Stimulated activated CD8-positive, alpha-beta memory T cell treated with anti-CD3 and anti-CD28 coated beads, Interleukin-15, amount 100 ng/mL, for 24 hours (primary cell): Measurements from ENCODE around the gene CDC42BPG.

Experiments
- DNase-seq: peaks from one replicate; pipeline ENCODE4 v3.0.0-alpha.2; 2020; ENCODE audit warnings: low read depth

CDC42BPG gene

GRCh38 chr11:64878494-64879243 lies 34.2 kb upstream of the CDC42BPG start, which contains the start of gene EHD1:
Gene EHD1, minus strand, starts transcription at chr11:64878621. Its CDS starts 157 bp downstream, at chr11:64878464.
- DNase-seq: peak; percentile 99

GRCh38 chr11:64878223-64878493 lies 33.7 kb upstream of the CDC42BPG start:
- no peak for DNase-seq

- DNase-seq: no peak
Observed at GRCh38 chr11:64877390-64878222, 33.2 kb upstream of the CDC42BPG start.

- DNase-seq: no peak
Observed at GRCh38 chr11:64876835-64877341, 32.4 kb upstream of the CDC42BPG start.

GRCh38 chr11:64876229-64876750 lies 31.8 kb upstream of the CDC42BPG start:
- no peak for DNase-seq

- no peak for DNase-seq
Observed at GRCh38 chr11:64875369-64876228, 31.1 kb upstream of the CDC42BPG start.

- DNase-seq: no peak
Observed at GRCh38 chr11:64874308-64875240, 30.1 kb upstream of the CDC42BPG start.

GRCh38 chr11:64872790-64873488 lies 28.5 kb upstream of the CDC42BPG start:
- DNase-seq: no peak

- DNase-seq: no peak
Observed at GRCh38 chr11:64871492-64871891, 27.0 kb upstream of the CDC42BPG start.

GRCh38 chr11:64870893-64871466 lies 26.5 kb upstream of the CDC42BPG start:
- DNase-seq: no peak

- DNase-seq: no peak
Observed at GRCh38 chr11:64870176-64870892, 25.9 kb upstream of the CDC42BPG start.

- DNase-seq: no peak
Observed at GRCh38 chr11:64869571-64870175, 25.2 kb upstream of the CDC42BPG start.

GRCh38 chr11:64868904-64869570 lies 24.6 kb upstream of the CDC42BPG start:
- DNase-seq: no peak

GRCh38 chr11:64867748-64868462 lies 23.5 kb upstream of the CDC42BPG start:
- DNase-seq: no peak

- no peak for DNase-seq
Observed at GRCh38 chr11:64866173-64866491, 21.7 kb upstream of the CDC42BPG start.

GRCh38 chr11:64865286-64866172 lies 21.1 kb upstream of the CDC42BPG start:
- DNase-seq: no peak
